H1 (cell line): ENCODE measurements around the gene FAAH. TPM values are rescaled to one million over a fixed set of nuclear protein-coding genes. Genes with fewer than 3 reads are reported as not detected.

ENCODE experiments used
- polyA plus RNA-seq, 7 experiments: library from polyadenylated mRNA; depleted of rRNA in 3 of 7; stranded (reverse) in 5 of 7; unstranded in 2 of 7; fragments of >200 nt in 5 of 7; fragments of 200-250 nt in 2 of 7; gene quantifications; 1 replicate in 5 of 7; 2 replicates in 1 of 7; 4 replicates in 1 of 7; pipeline versions ENCODE4 v1.2.1 to v1.2.3, GENCODE V29; 2011 to 2013; ENCODE audit warnings: missing spikeins in 2 of 7, mixed read lengths in 2 of 7
- total RNA-seq: library from RNA; stranded (reverse); fragmentation: NEBNext Ultra II Directional; extraction: Animal tissue kit (Norgen Biotek cat#: 25700); gene quantifications from 2 replicates; pipeline ENCODE4 v1.2.1, GENCODE V29; 2021
- TF ChIP-seq, protein P1 (sequence below): IDR thresholded peaks from 2 replicates; pipeline ENCODE4 v1.6.1; 2011; ENCODE audit warnings: low read length, improper control_type of control experiment

Gene FAAH
- total and polyA plus RNA-seq, 2 of the 8 experiments (the other 6 are each of a cell fraction or from before 2014, with no cell fraction given) = 41.2 to 47.3 TPM

DNA sequence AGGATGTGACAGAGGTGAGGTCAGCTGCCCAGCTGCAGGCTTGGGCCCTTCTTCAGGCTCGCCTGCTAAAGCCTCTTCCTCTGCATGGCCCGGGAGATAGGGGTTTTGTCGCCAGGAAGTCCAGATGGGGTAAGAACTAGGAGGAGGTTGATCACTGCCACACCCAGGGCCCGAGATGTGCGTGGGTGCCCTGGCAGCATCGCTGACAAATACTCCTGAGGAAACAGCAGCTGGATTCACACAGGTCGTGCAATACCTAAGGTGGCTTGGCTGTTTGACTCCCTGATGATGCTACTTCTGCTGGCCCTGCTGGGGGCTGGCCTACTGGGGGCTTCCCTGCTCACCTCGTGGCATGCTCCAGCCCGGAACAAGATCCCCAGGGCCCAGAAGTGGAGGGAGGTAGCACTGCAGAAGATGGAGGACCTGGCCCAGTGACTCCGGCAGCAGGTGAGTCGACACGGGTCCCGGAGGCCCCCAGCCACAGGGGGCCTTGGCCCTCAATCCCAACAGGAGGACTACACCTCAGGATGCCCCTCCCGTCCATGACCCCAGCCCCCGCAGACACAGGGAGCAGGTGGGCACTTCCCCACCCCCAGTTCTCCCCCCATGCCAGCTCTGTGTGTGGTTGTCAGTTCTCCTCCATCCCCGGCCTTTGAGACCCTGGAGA, 29.6 kb downstream of the FAAH start (continued):
- TF ChIP-seq, protein P1, sequence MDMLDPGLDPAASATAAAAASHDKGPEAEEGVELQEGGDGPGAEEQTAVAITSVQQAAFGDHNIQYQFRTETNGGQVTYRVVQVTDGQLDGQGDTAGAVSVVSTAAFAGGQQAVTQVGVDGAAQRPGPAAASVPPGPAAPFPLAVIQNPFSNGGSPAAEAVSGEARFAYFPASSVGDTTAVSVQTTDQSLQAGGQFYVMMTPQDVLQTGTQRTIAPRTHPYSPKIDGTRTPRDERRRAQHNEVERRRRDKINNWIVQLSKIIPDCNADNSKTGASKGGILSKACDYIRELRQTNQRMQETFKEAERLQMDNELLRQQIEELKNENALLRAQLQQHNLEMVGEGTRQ = no peak
- TF ChIP-seq, all 59 proteins: peak for 0
